Mesendoderm (in vitro differentiated cells): ENCODE data around the gene MKI67.

ENCODE experiments used
- DNase-seq: peaks from one replicate; pipeline ENCODE4 v3.0.0; 2013
- H2AK5ac ChIP-seq: 2 replicates; pipeline ENCODE4 v1.6.1; 2013; ENCODE audit warnings: low read length, inconsistent platforms
- H2BK120ac ChIP-seq: 2 replicates; pipeline ENCODE4 v1.6.1; 2013; ENCODE audit warnings: low read depth, mild to moderate bottlenecking, low read length, moderate library complexity, mixed read lengths
- H2BK15ac ChIP-seq: replicated peaks from 2 replicates; pipeline ENCODE4 v1.6.1; 2013; ENCODE audit warnings: low read depth, mild to moderate bottlenecking, moderate library complexity
- H2BK5ac ChIP-seq: 2 replicates; pipeline ENCODE4 v1.6.1; 2013; ENCODE audit warnings: low read length, inconsistent platforms
- H3K18ac ChIP-seq: 2 replicates; pipeline ENCODE4 v1.6.1; 2013; ENCODE audit warnings: mild to moderate bottlenecking, low read length, mixed read lengths
- H3K23ac ChIP-seq: one replicate; pipeline ENCODE4 v1.6.1; 2013; ENCODE audit warnings: low read length
- H3K27ac ChIP-seq: 2 replicates; pipeline ENCODE4 v1.5.1; 2013; ENCODE audit warnings: low read depth, mild to moderate bottlenecking, inconsistent platforms, low read length, moderate library complexity
- H3K27me3 ChIP-seq: 2 replicates; pipeline ENCODE4 v1.6.1; 2013; ENCODE audit warnings: low read length, control low read depth, mild to moderate bottlenecking, inconsistent platforms; ENCODE audit not compliant: insufficient read depth, poor library complexity
- H3K36me3 ChIP-seq: 2 replicates; pipeline ENCODE4 v1.6.1; 2013; ENCODE audit warnings: low read length, inconsistent platforms; ENCODE audit not compliant: control insufficient read depth, insufficient read depth
- H3K4ac ChIP-seq: one replicate; pipeline ENCODE4 v1.6.1; 2013; ENCODE audit warnings: low read depth, mild to moderate bottlenecking, low read length, moderate library complexity
- H3K4me1 ChIP-seq: 2 replicates; pipeline ENCODE4 v1.6.1; 2013; ENCODE audit warnings: low read depth, low read length, inconsistent platforms; ENCODE audit not compliant: control insufficient read depth
- H3K4me2 ChIP-seq: 2 replicates; pipeline ENCODE4 v1.6.1; 2013; ENCODE audit warnings: low read length
- H3K4me3 ChIP-seq: 2 replicates; pipeline ENCODE4 v1.5.1; 2013; ENCODE audit warnings: mild to moderate bottlenecking, low read length
- H3K56ac ChIP-seq: one replicate; pipeline ENCODE4 v1.6.1; 2013; ENCODE audit warnings: low read length
- H3K79me1 ChIP-seq: 2 replicates; pipeline ENCODE4 v1.6.1; 2013; ENCODE audit warnings: low read length, inconsistent platforms
- H3K79me2 ChIP-seq: 2 replicates; pipeline ENCODE4 v1.6.1; 2013; ENCODE audit warnings: mild to moderate bottlenecking, low read length; ENCODE audit not compliant: control insufficient read depth, insufficient read depth
- H3K9ac ChIP-seq: 2 replicates; pipeline ENCODE4 v1.6.1; 2013; ENCODE audit warnings: low read length, inconsistent platforms
- H4K5ac ChIP-seq: one replicate; pipeline ENCODE4 v1.6.1; 2013; ENCODE audit warnings: low read length
- H4K8ac ChIP-seq: one replicate; pipeline ENCODE4 v1.6.1; 2013; ENCODE audit warnings: low read depth, mild to moderate bottlenecking, control low read depth, low read length, moderate library complexity
- WGBS: extraction: QIAGEN DNeasy Blood & Tissue Kit; methylation state at CpG from one replicate; pipeline ENCODE4 v1.1.7; 2013; ENCODE audit warnings: low lambda C conversion rate, missing lambda C conversion rate; ENCODE audit not compliant: insufficient coverage; ENCODE audit errors: extremely low coverage; 5-methylcytosine and 5-hydroxymethylcytosine counted together

MKI67 gene

GRCh38 chr10:128056303-128057050, 69.7 kb downstream of the MKI67 start:
- Histone ChIP-seq H3K79me1 (no peaks in the 10 kb centered on the region), H3K27ac (no peak overlapping the region), H4K8ac (no peak overlapping the region), H3K56ac (no peak overlapping the region), H2BK5ac (no peak overlapping the region), H2BK120ac (no peak overlapping the region), H3K36me3 (no peaks in the 10 kb centered on the region), H3K4ac (no peak overlapping the region), H4K5ac (no peak overlapping the region), H2AK5ac (no peak overlapping the region), H3K9ac (no peak overlapping the region), H3K4me3 (no peak overlapping the region), H3K79me2 (no peaks in the 10 kb centered on the region), H2BK15ac (no peak overlapping the region), H3K4me2 (no peak overlapping the region), H3K23ac (no peak overlapping the region), H3K18ac (no peak overlapping the region), H3K27me3 (no peaks in the 10 kb centered on the region), H3K4me1 (no peaks in the 10 kb centered on the region)
- WGBS = no CpG with 5 or more reads among the region's 17 CpGs
- DNase-seq = no peak

- no peak overlapping the region for H4K5ac ChIP-seq
- WGBS = no CpG with 5 or more reads among the region's 25 CpGs
- H2BK5ac ChIP-seq = no peak overlapping the region
- no peaks in the 10 kb centered on the region for H3K4me1 ChIP-seq
- no peak overlapping the region for H3K4me2 ChIP-seq
- H3K4me3 ChIP-seq = no peak overlapping the region
- H3K18ac ChIP-seq = no peak overlapping the region
- H3K27me3 ChIP-seq = no peaks in the 10 kb centered on the region
- no peak overlapping the region for H2BK15ac ChIP-seq
- no peak overlapping the region for H2AK5ac ChIP-seq
- no peak overlapping the region for H4K8ac ChIP-seq
- H3K9ac ChIP-seq = no peak overlapping the region
- H3K4ac ChIP-seq = no peak overlapping the region
- H3K79me1 ChIP-seq = no peaks in the 10 kb centered on the region
- H2BK120ac ChIP-seq = no peak overlapping the region
- no peak overlapping the region for H3K56ac ChIP-seq
- H3K36me3 ChIP-seq = no peaks in the 10 kb centered on the region
- no peak for DNase-seq
- H3K27ac ChIP-seq = no peak overlapping the region
- H3K23ac ChIP-seq = no peak overlapping the region
- no peaks in the 10 kb centered on the region for H3K79me2 ChIP-seq
Measured at GRCh38 chr10:128055061-128055868, 71.0 kb downstream of the MKI67 start.

- no CpG with 5 or more reads among the region's 16 CpGs for WGBS
- H3K9ac ChIP-seq = no peak overlapping the region
- no peak overlapping the region for H2BK120ac ChIP-seq
- H3K4me2 ChIP-seq = no peak overlapping the region
- no peaks in the 10 kb centered on the region for H3K36me3 ChIP-seq
- no peak overlapping the region for H3K23ac ChIP-seq
- no peaks in the 10 kb centered on the region for H3K4me1 ChIP-seq
- no peak overlapping the region for H3K56ac ChIP-seq
- no peak overlapping the region for H3K27ac ChIP-seq
- no peak overlapping the region for H4K8ac ChIP-seq
- H3K27me3 ChIP-seq = no peaks in the 10 kb centered on the region
- H2BK5ac ChIP-seq = no peak overlapping the region
- H2BK15ac ChIP-seq = no peak overlapping the region
- H4K5ac ChIP-seq = no peak overlapping the region
- DNase-seq = no peak
- no peak overlapping the region for H2AK5ac ChIP-seq
- H3K4ac ChIP-seq = no peak overlapping the region
- no peaks in the 10 kb centered on the region for H3K79me1 ChIP-seq
- H3K4me3 ChIP-seq = no peak overlapping the region
- no peak overlapping the region for H3K18ac ChIP-seq
- no peaks in the 10 kb centered on the region for H3K79me2 ChIP-seq
Measured at GRCh38 chr10:128054163-128054970, 71.9 kb downstream of the MKI67 start.

- WGBS = no CpG with 5 or more reads among the region's 7 CpGs
- no peak overlapping the region for H3K4me3 ChIP-seq
Measured at GRCh38 chr10:128053356-128053755, 72.9 kb downstream of the MKI67 start.

GRCh38 chr10:128052696-128053095, 73.5 kb downstream of the MKI67 start:
- Histone ChIP-seq H3K79me1 (no peaks in the 10 kb centered on the region), H3K56ac (no peak overlapping the region), H3K27ac (no peak overlapping the region), H3K23ac (no peak overlapping the region), H3K4ac (no peak overlapping the region), H3K36me3 (no peaks in the 10 kb centered on the region), H2BK120ac (no peak overlapping the region), H2BK5ac (no peak overlapping the region), H4K5ac (no peak overlapping the region), H3K4me3 (no peak overlapping the region), H3K79me2 (no peaks in the 10 kb centered on the region), H2AK5ac (no peak overlapping the region), H3K4me1 (no peaks in the 10 kb centered on the region), H2BK15ac (no peak overlapping the region), H3K4me2 (no peak overlapping the region), H3K9ac (no peak overlapping the region), H3K27me3 (no peaks in the 10 kb centered on the region), H4K8ac (no peak overlapping the region), H3K18ac (no peak overlapping the region)
- no peak for DNase-seq
- WGBS = no CpG with 5 or more reads among the region's 7 CpGs

More at GRCh38 chr10:128053356-128053755, 72.9 kb downstream of the MKI67 start:
- Histone ChIP-seq H2BK15ac (no peak overlapping the region), H2BK5ac (no peak overlapping the region), H3K36me3 (no peaks in the 10 kb centered on the region), H3K9ac (no peak overlapping the region), H3K18ac (no peak overlapping the region), H4K5ac (no peak overlapping the region), H3K4me2 (no peak overlapping the region), H2AK5ac (no peak overlapping the region), H3K23ac (no peak overlapping the region), H3K79me1 (no peaks in the 10 kb centered on the region), H3K27ac (no peak overlapping the region), H3K4me1 (no peaks in the 10 kb centered on the region), H3K79me2 (no peaks in the 10 kb centered on the region), H3K4ac (no peak overlapping the region), H4K8ac (no peak overlapping the region), H2BK120ac (no peak overlapping the region), H3K27me3 (no peaks in the 10 kb centered on the region), H3K56ac (no peak overlapping the region)
- DNase-seq = no peak
